Measurements from ENCODE around the gene SYK. TPM values are rescaled to one million over a fixed set of nuclear protein-coding genes. Genes with fewer than 3 reads are reported as not detected.

Gene SYK
- total RNA-seq, 1 donor, result not detected

DNA sequence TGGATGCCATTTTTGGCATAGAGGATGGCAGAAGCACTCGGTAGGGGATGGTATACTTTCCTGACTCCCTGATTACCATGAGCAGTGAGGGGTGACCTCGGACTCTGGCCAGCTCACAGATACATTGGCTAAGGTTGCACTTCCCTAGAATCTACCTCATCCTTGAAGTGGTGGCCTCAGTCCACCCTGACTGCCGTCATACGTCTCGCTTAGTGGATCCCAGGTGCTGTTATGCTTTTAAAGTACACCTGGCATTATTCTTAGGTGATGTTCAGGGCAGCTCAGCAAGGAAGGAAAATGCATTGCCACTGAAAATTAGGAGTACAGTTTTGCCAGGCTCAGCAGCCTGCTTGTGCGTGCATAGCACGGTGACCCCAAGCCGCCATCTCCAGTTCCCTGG lies 87.3 kb downstream of the SYK start:
- TF ChIP-seq, protein P1, sequence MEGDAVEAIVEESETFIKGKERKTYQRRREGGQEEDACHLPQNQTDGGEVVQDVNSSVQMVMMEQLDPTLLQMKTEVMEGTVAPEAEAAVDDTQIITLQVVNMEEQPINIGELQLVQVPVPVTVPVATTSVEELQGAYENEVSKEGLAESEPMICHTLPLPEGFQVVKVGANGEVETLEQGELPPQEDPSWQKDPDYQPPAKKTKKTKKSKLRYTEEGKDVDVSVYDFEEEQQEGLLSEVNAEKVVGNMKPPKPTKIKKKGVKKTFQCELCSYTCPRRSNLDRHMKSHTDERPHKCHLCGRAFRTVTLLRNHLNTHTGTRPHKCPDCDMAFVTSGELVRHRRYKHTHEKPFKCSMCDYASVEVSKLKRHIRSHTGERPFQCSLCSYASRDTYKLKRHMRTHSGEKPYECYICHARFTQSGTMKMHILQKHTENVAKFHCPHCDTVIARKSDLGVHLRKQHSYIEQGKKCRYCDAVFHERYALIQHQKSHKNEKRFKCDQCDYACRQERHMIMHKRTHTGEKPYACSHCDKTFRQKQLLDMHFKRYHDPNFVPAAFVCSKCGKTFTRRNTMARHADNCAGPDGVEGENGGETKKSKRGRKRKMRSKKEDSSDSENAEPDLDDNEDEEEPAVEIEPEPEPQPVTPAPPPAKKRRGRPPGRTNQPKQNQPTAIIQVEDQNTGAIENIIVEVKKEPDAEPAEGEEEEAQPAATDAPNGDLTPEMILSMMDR (IDR thresholded peaks at IDR 0.05; ENCODE audit: extremely low read depth, low read depth, low read length), result no peak
- no peak overlapping the region for H2AFZ ChIP-seq (ENCODE audit: low read length)
- DNase-seq (ENCODE audit: insufficient read length, low spot score, missing footprints), result no peak
- no peak overlapping the region for H3K27ac ChIP-seq (ENCODE audit: low read depth, low read length)
- no peak overlapping the region for H3K4me2 ChIP-seq (ENCODE audit: insufficient read depth, low read length)
- H3K4me1 ChIP-seq (ENCODE audit: insufficient read depth, low read length), result no peaks in the 10 kb centered on the region
- H3K36me3 ChIP-seq (ENCODE audit: insufficient read depth, low read length), result no peaks in the 10 kb centered on the region
- peaks cover 21% of the 10 kb centered on the region for H3K27me3 ChIP-seq (ENCODE audit: insufficient read depth, low read length)
- no peak overlapping the region for H3K4me3 ChIP-seq (ENCODE audit: insufficient read depth, low read length)
- H3K9me3 ChIP-seq (ENCODE audit: low read depth, low read length), result no peaks in the 10 kb centered on the region
- no peaks in the 10 kb centered on the region for H4K20me1 ChIP-seq (ENCODE audit: insufficient read depth, low read length)
- no peaks in the 10 kb centered on the region for H3K79me2 ChIP-seq (ENCODE audit: insufficient read depth, low read length)

DNA sequence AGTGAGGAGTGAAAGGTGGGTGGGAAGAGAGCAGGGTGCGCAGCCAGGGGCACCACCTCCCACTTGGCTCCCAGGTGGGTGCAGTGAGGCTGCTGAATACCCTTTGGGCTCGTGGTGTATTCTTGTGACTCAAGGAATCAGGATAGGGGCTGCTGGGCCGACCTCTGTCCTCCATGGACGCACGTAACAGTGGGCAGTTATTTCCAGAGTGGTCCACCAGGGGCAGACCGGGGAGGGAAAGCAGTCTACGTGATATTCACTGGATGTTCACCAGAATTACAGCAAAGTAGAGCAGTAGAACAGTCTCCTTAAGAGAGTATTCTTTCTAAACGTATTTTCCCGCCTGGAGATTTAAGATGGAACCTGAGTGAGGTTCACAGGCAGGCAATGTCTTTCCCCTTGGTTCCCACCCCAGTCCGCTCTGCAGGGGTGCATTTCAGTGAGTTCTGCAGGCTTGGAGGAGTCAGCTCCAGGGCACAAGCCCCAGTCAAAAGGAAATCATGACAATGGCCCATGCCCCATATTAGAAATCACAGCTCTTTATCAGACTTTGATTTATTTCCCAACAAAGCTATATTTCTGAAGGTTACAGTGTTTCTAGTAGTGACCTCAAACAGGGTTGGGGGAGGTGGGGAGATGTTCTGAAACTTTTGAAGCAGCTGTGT lies 88.7 kb downstream of the SYK start:
- no peak for DNase-seq (ENCODE audit: insufficient read length, low spot score, missing footprints)
- H3K27me3 ChIP-seq (ENCODE audit: insufficient read depth, low read length), result peaks cover 23% of the 10 kb centered on the region
- H3K79me2 ChIP-seq (ENCODE audit: insufficient read depth, low read length), result no peaks in the 10 kb centered on the region
- H3K27ac ChIP-seq (ENCODE audit: low read depth, low read length), result no peak overlapping the region
- H3K9me3 ChIP-seq (ENCODE audit: low read depth, low read length), result no peaks in the 10 kb centered on the region
- no peaks in the 10 kb centered on the region for H4K20me1 ChIP-seq (ENCODE audit: insufficient read depth, low read length)
- no peaks in the 10 kb centered on the region for H3K4me1 ChIP-seq (ENCODE audit: insufficient read depth, low read length)
- no peaks in the 10 kb centered on the region for H3K36me3 ChIP-seq (ENCODE audit: insufficient read depth, low read length)
- no peak overlapping the region for H2AFZ ChIP-seq (ENCODE audit: low read length)
- H3K4me2 ChIP-seq (ENCODE audit: insufficient read depth, low read length), result no peak overlapping the region
- TF ChIP-seq, protein P1 (IDR thresholded peaks at IDR 0.05; ENCODE audit: extremely low read depth, low read depth, low read length), result peak; percentile 23
- H3K4me3 ChIP-seq (ENCODE audit: insufficient read depth, low read length), result no peak overlapping the region

DNA sequence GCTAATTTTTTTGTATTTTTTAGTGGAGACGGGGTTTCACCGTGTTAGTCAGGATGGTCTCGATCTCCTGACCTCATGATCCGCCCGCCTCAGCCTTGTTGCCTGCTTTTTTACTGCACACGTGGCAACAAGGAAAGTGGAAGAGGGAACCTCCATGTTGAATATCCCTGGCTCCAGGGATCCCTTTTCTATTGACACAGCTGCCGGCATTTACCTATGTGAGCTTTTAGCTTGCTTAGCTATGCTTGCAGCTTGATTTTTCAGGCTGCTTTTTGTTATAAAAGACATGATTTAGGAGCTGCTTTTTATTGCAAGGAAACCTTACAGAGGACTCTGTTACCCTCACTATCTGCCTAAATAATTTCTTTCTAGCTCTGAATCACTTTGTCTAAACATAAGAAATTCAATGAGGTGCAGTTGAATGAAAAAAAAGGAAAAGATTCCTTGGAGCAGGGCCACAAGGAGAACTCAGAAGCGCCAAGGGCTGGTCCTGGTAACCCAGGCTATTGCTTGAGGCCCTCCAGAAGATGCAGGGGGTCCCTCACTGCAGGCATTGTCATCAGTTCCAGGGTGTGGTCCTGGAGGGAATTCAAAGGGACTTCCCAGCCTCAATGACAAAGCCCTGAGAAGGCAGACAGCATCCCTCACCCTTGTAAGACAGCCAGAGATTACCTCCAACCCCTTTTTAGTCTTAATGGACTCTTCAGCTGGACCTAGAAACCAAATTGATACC lies 89.9 kb downstream of the SYK start:
- H3K4me1 ChIP-seq (ENCODE audit: insufficient read depth, low read length), result no peaks in the 10 kb centered on the region

DNA sequence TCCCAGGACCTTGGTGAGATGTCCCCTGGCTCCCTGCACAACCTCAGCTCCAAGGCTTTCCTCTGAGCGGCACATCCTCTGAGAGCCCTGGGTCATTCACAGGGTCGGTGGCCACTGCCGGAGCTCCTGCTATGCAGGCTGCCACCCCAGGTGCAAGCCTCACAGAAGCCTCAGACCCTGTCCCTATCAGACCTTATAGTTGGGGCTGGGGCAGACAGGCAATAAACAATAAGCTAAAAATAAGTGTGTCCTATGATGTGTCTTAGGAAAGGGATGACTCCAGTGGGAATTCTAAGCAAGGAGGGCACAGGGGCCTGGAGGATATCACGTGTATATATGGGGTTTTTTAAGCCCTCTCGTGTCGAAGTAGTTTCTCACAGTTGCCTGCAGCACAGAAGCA lies 91.3 kb downstream of the SYK start:
- no peak overlapping the region for H2AFZ ChIP-seq (ENCODE audit: low read length)
- no peaks in the 10 kb centered on the region for H3K36me3 ChIP-seq (ENCODE audit: insufficient read depth, low read length)
- H3K9me3 ChIP-seq (ENCODE audit: low read depth, low read length), result no peaks in the 10 kb centered on the region
- no peak overlapping the region for H3K27ac ChIP-seq (ENCODE audit: low read depth, low read length)
- TF ChIP-seq, protein P1 (IDR thresholded peaks at IDR 0.05; ENCODE audit: extremely low read depth, low read depth, low read length), result no peak
- H3K79me2 ChIP-seq (ENCODE audit: insufficient read depth, low read length), result no peaks in the 10 kb centered on the region
- no peak for DNase-seq (ENCODE audit: insufficient read length, low spot score, missing footprints)
- no peak overlapping the region for H3K4me3 ChIP-seq (ENCODE audit: insufficient read depth, low read length)
- H4K20me1 ChIP-seq (ENCODE audit: insufficient read depth, low read length), result no peaks in the 10 kb centered on the region
- H3K4me1 ChIP-seq (ENCODE audit: insufficient read depth, low read length), result no peaks in the 10 kb centered on the region
- peaks cover 23% of the 10 kb centered on the region for H3K27me3 ChIP-seq (ENCODE audit: insufficient read depth, low read length)
- no peak overlapping the region for H3K4me2 ChIP-seq (ENCODE audit: insufficient read depth, low read length)

More for the DNA sequence above, 89.9 kb downstream of the SYK start:
- Histone ChIP-seq H3K27me3 (ENCODE audit: insufficient read depth, low read length) (peaks cover 23% of the 10 kb centered on the region), H3K27ac (ENCODE audit: low read depth, low read length) (no peak overlapping the region), H4K20me1 (ENCODE audit: insufficient read depth, low read length) (no peaks in the 10 kb centered on the region), H2AFZ (ENCODE audit: low read length) (no peak overlapping the region), H3K4me3 (ENCODE audit: insufficient read depth, low read length) (no peak overlapping the region), H3K36me3 (ENCODE audit: insufficient read depth, low read length) (no peaks in the 10 kb centered on the region), H3K9me3 (ENCODE audit: low read depth, low read length) (no peaks in the 10 kb centered on the region), H3K4me2 (ENCODE audit: insufficient read depth, low read length) (no peak overlapping the region), H3K79me2 (ENCODE audit: insufficient read depth, low read length) (no peaks in the 10 kb centered on the region)
- DNase-seq (ENCODE audit: insufficient read length, low spot score, missing footprints), result no peak
- TF ChIP-seq, protein P1 (IDR thresholded peaks at IDR 0.05; ENCODE audit: extremely low read depth, low read depth, low read length), result no peak
